Adrenal gland (tissue), 12 donors: ENCODE results near the gene ABCG8. TPM values are rescaled to one million over a fixed set of nuclear protein-coding genes. Genes with fewer than 3 reads are reported as not detected.

Experiments used
- DNase-seq, 7 donors: peaks; one replicate each; pipeline ENCODE4 v3.0.0-alpha.2; 2019 to 2020
- H3K27ac ChIP-seq, 5 donors: fragments of 200-600 bp; sonication (generic) in 4 of 5; 1 replicate in 3 of 5; 2 replicates in 2 of 5; pipeline versions ENCODE4 v1.5.1 to v1.8.0; 2016 to 2020; ENCODE audit warnings: mild to moderate bottlenecking in 1 of 5
- H3K27me3 ChIP-seq: fragments of 200-600 bp; 2 replicates; pipeline ENCODE4 v1.8.0; 2021
- H3K36me3 ChIP-seq, 2 donors: fragments of 200-600 bp; replicated peaks in 1 of 2; 1 replicate in 1 of 2; 2 replicates in 1 of 2; pipeline versions ENCODE4 v1.5.1 to v1.8.0; 2018 to 2022
- H3K4me1 ChIP-seq, 2 donors: fragments of 200-600 bp; replicated peaks in 1 of 2; 1 replicate in 1 of 2; 2 replicates in 1 of 2; pipeline versions ENCODE4 v1.5.1 to v1.8.0; 2018 to 2021
- H3K4me3 ChIP-seq, 4 donors: fragments of 200-600 bp; sonication (generic) in 3 of 4; one replicate each; pipeline ENCODE4 v1.5.1; 2016 to 2018
- H3K9me3 ChIP-seq, 3 donors: fragments of 200-600 bp; sonication (generic) in 1 of 3; replicated peaks in 1 of 3; 1 replicate in 2 of 3; 2 replicates in 1 of 3; pipeline versions ENCODE4 v1.5.1 to v1.8.0; 2016 to 2021
- POLR2A ChIP-seq, 2 donors: fragments of 450-650 bp; IDR thresholded peaks; one replicate each; pipeline ENCODE4 v1.6.1; 2017; ENCODE audit warnings: antibody characterized with exemption in 2 of 2, mild to moderate bottlenecking in 2 of 2, moderate library complexity in 1 of 2
- WGBS, 4 donors: extraction: QIAGEN DNeasy Blood & Tissue Kit in 2 of 4; methylation state at CpG; one replicate each; pipeline versions ENCODE4 v1.1.5 to v1.1.7; 2013 to 2017; 5-methylcytosine and 5-hydroxymethylcytosine counted together
- intact Hi-C, 2 donors: fragments of 100-400 bp; cut with DNase I; formaldehyde crosslinking; loops; one replicate each; pipeline versions ENCODE4 v1.14.1 to v1.15.0; 2022 to 2023
- polyA plus RNA-seq, 3 donors: library from polyadenylated mRNA; stranded (reverse); fragments of 200-250 nt in 2 of 3; fragments of 350-450 nt in 1 of 3; fragmentation: Illumina TruSeq in 1 of 3; extraction: RNeasy Lipid Tissue Mini Kit (QIAGEN cat#74804) in 1 of 3; gene quantifications; one replicate each; pipeline ENCODE4 v1.2.3, GENCODE V29; 2013 to 2014
- total RNA-seq, 9 donors: library from RNA; depleted of rRNA in 4 of 9; stranded (reverse); fragments of >200 nt in 4 of 9; fragments of 120-200 nt in 1 of 9; fragmentation: NEBNext Ultra II Directional in 1 of 9; extraction: Animal tissue kit (Norgen Biotek cat#: 25700) in 1 of 9; gene quantifications; one replicate each; pipeline versions ENCODE4 v1.1.0 to v1.2.4, GENCODE V29; 2013 to 2023
- TF ChIP-seq, protein P1 (sequence below), 6 experiments: fragments of 450-650 bp in 4 of 6; fragments of 200-600 bp in 2 of 6; sonication (generic) in 1 of 6; IDR thresholded peaks; 1 replicate in 5 of 6; 2 replicates in 1 of 6; pipeline versions ENCODE4 v1.5.1 to v1.8.0; 2016 to 2021; ENCODE audit warnings: antibody characterized with exemption in 6 of 6, mild to moderate bottlenecking in 2 of 6, moderate library complexity in 1 of 6
- donor health status: healthy with polysubstance abuse.
- donor health status: Bipolar disorder and iron deficiency.
- donor health status: DM: yes; HTN: yes; CAD: no.
- donor health status: DM: no; HTN: no; CAD: no.
- donor health status: DM: no; HTN: no; CAD: no.
- donor health status: DM: yes; HTN: yes; CAD: no.

ABCG8 gene
- total and polyA plus RNA-seq, 12 donors, result 0.03 to 0.44 (median 0.15) TPM; not detected in 4

GRCh38 chr2:43826305-43827250, 12.2 kb upstream of the ABCG8 start:
- Histone ChIP-seq H3K36me3 (no peaks in the 10 kb centered on the region), H3K27me3 (peaks cover 2% of the 10 kb centered on the region), H3K27ac (no peak overlapping the region), H3K4me1 (peaks cover 7 to 14% of the 10 kb centered on the region in 2 donors), H3K9me3 (no peaks in the 10 kb centered on the region), H3K4me3 (no peak overlapping the region)
- 94 to 97% (median 94%) methylated on average over 17 of the region's 17 CpGs for WGBS, 4 donors
- intact Hi-C loops, result no loop called here
- DNase-seq, result no peak
- TF ChIP-seq, protein P1, sequence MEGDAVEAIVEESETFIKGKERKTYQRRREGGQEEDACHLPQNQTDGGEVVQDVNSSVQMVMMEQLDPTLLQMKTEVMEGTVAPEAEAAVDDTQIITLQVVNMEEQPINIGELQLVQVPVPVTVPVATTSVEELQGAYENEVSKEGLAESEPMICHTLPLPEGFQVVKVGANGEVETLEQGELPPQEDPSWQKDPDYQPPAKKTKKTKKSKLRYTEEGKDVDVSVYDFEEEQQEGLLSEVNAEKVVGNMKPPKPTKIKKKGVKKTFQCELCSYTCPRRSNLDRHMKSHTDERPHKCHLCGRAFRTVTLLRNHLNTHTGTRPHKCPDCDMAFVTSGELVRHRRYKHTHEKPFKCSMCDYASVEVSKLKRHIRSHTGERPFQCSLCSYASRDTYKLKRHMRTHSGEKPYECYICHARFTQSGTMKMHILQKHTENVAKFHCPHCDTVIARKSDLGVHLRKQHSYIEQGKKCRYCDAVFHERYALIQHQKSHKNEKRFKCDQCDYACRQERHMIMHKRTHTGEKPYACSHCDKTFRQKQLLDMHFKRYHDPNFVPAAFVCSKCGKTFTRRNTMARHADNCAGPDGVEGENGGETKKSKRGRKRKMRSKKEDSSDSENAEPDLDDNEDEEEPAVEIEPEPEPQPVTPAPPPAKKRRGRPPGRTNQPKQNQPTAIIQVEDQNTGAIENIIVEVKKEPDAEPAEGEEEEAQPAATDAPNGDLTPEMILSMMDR (IDR thresholded peaks at IDR 0.05), result no peak
- no peak for TF ChIP-seq POLR2A (IDR thresholded peaks at IDR 0.05)

DNA sequence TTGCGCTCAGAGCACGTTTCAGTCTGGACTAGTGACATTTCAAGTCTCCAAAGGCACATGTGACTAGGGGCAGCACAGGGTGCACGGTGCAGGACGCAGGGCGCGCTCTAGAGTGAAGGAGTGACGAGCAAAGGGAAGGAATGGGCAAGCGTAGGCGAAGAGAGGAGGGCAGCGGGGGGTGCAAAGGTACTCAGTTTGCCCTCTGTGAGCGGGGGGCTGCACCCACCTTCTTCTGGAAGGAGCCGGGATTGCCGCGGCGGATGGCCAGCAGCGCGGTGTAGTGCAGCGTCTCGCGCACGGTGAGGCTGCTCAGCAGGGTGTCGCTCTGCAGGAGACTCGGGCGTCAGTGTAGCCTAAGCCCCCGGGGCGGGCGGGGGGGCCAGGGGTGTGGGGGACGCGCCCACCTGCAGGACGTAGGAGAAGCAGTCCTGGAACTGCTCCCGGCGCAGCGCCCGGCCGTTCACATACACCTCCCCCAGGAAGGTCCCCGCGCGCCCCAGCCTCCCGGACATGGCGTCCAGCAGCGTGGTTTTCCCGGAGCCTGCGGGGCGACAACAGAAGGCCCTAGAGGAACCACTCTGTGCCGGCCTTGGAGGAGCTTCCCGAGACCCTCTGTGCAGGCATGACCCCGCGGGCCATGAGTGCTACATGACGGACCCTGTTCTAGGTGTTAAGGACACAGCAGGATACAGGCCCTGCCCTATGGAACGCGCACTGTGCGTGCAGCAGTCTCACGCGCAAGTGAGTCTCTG, 7.1 kb upstream of the ABCG8 start:
- no peaks in the 10 kb centered on the region for H3K36me3 ChIP-seq
- WGBS, 4 donors, result 9 to 20% (median 12%) methylated on average over 26 to 54 of the region's 54 CpGs
- no peak overlapping the region for H3K27ac ChIP-seq
- DNase-seq, result peak in 1 of 7 donors; percentile 43
- peaks cover 7 to 8% of the 10 kb centered on the region in 2 donors for H3K4me1 ChIP-seq
- no peaks in the 10 kb centered on the region for H3K9me3 ChIP-seq
- intact Hi-C loops, result no loop called here
- H3K27me3 ChIP-seq, result peaks cover 8% of the 10 kb centered on the region
- no peak for TF ChIP-seq POLR2A (IDR thresholded peaks at IDR 0.05)
- TF ChIP-seq, protein P1 (IDR thresholded peaks at IDR 0.05), result no peak
- peak overlapping the region in 1 of 4 donors; percentile 25 for H3K4me3 ChIP-seq

GRCh38 chr2:43832457-43832856, 6.3 kb upstream of the ABCG8 start:
- no peaks in the 10 kb centered on the region for H3K9me3 ChIP-seq
- peaks cover 7 to 8% of the 10 kb centered on the region in 2 donors for H3K4me1 ChIP-seq
- H3K27ac ChIP-seq, result no peak overlapping the region
- TF ChIP-seq, protein P1 (IDR thresholded peaks at IDR 0.05), result no peak
- TF ChIP-seq POLR2A (IDR thresholded peaks at IDR 0.05), result no peak
- H3K4me3 ChIP-seq, result no peak overlapping the region
- WGBS, 4 donors, result 32 to 66% (median 51%) methylated on average over 2 to 3 of the region's 3 CpGs
- intact Hi-C loops, result no loop called here
- H3K36me3 ChIP-seq, result no peaks in the 10 kb centered on the region
- DNase-seq, result peak in 1 of 7 donors; percentile 41
- H3K27me3 ChIP-seq, result peaks cover 8% of the 10 kb centered on the region

GRCh38 chr2:43837033-43837432, 1.7 kb upstream of the ABCG8 start:
- 68 to 77% (median 74%) methylated on average over 4 of the region's 4 CpGs for WGBS, 4 donors
- TF ChIP-seq POLR2A (IDR thresholded peaks at IDR 0.05), result no peak
- TF ChIP-seq, protein P1 (IDR thresholded peaks at IDR 0.05), result no peak
- H3K4me3 ChIP-seq, result no peak overlapping the region
- peak in 1 of 7 donors; percentile 7 for DNase-seq
- no peak overlapping the region for H3K27ac ChIP-seq
- peaks cover 1% of the 10 kb centered on the region for H3K27me3 ChIP-seq
- no peaks in the 10 kb centered on the region for H3K36me3 ChIP-seq
- no peaks in the 10 kb centered on the region for H3K9me3 ChIP-seq
- intact Hi-C loops, result no loop called here
- peaks cover 0 to under 1% of the 10 kb centered on the region in 2 donors for H3K4me1 ChIP-seq
